ENCODE results near the gene PIP5K1B. TPM values are rescaled to one million over a fixed set of nuclear protein-coding genes. Genes with fewer than 3 reads are reported as not detected.

Gene PIP5K1B
- polyA plus RNA-seq, 1 donor (not counting 4 experiments of a cell fraction or from before 2014, with no cell fraction given), result not detected

- H3K4me1 ChIP-seq (ENCODE audit: control insufficient read depth, extremely low read depth, insufficient read depth, low read length), result no peaks in the 10 kb centered on the region
- no peaks in the 10 kb centered on the region for H4K20me1 ChIP-seq (ENCODE audit: control insufficient read depth, extremely low read depth, insufficient read depth, low read length)
- H3K36me3 ChIP-seq (ENCODE audit: control insufficient read depth in 2 of 2, extremely low read depth in 1 of 2, insufficient read depth in 2 of 2, low read length in 2 of 2), result no peaks in the 10 kb centered on the region
- no peaks in the 10 kb centered on the region for H3K27me3 ChIP-seq (ENCODE audit: control insufficient read depth, extremely low read depth, insufficient read depth, low read length)
- no peak overlapping the region for H3K27ac ChIP-seq (ENCODE audit: control insufficient read depth, insufficient read depth, low read length)
- no peak overlapping the region for H3K4me3 ChIP-seq (ENCODE audit: control insufficient read depth in 2 of 3, extremely low read depth in 1 of 3, insufficient read depth in 2 of 3, low read depth in 1 of 3, low read length in 3 of 3)
- no peaks in the 10 kb centered on the region for H3K79me2 ChIP-seq (ENCODE audit: control insufficient read depth, insufficient read depth, low read length)
- H3K4me2 ChIP-seq (ENCODE audit: control insufficient read depth, extremely low read depth, insufficient read depth, low read depth, low read length), result no peak overlapping the region
- no peak for DNase-seq (ENCODE audit: low read depth, low spot score)
- FAIRE-seq, result no peak
- no peaks in the 10 kb centered on the region for H3K9me3 ChIP-seq (ENCODE audit: control insufficient read depth, low read depth, low read length)
- no peak for TF ChIP-seq CTCF (optimal IDR thresholded peaks at IDR 0.05 in 1 of 3, IDR thresholded peaks at IDR 0.05 in 1 of 3, conservative IDR thresholded peaks at IDR 0.05 in 1 of 3; ENCODE audit: extremely low read depth in 1 of 3, insufficient read depth in 2 of 3, low read length in 3 of 3)
- no peak for TF ChIP-seq EZH2 (IDR thresholded peaks at IDR 0.05; ENCODE audit: low read length)
- dilution Hi-C loops (cut with MboI; ENCODE audit: extremely low pct_ligation_motif_present, low sequenced_read_pairs), result no loop called here
- no peak overlapping the region for H3K9ac ChIP-seq (ENCODE audit: control insufficient read depth, extremely low read depth, insufficient read depth, low read length)
- H3K9me1 ChIP-seq (ENCODE audit: control insufficient read depth, extremely low read depth, insufficient read depth, low read length), result no peaks in the 10 kb centered on the region
- no peak overlapping the region for H2AFZ ChIP-seq (ENCODE audit: control insufficient read depth, low read length)
Observed at GRCh38 chr9:68726489-68726888, 21.4 kb downstream of the PIP5K1B start.

GRCh38 chr9:68727636-68728035 is 22.6 kb downstream of the PIP5K1B start:
- TF ChIP-seq EZH2 (IDR thresholded peaks at IDR 0.05; ENCODE audit: low read length) (no peak), CTCF (optimal IDR thresholded peaks at IDR 0.05 in 1 of 3, IDR thresholded peaks at IDR 0.05 in 1 of 3, conservative IDR thresholded peaks at IDR 0.05 in 1 of 3; ENCODE audit: extremely low read depth in 1 of 3, insufficient read depth in 2 of 3, low read length in 3 of 3) (no peak)
- Histone ChIP-seq H3K4me2 (ENCODE audit: control insufficient read depth, extremely low read depth, insufficient read depth, low read depth, low read length) (no peak overlapping the region), H3K9ac (ENCODE audit: control insufficient read depth, extremely low read depth, insufficient read depth, low read length) (no peak overlapping the region), H3K9me3 (ENCODE audit: control insufficient read depth, low read depth, low read length) (no peaks in the 10 kb centered on the region), H3K79me2 (ENCODE audit: control insufficient read depth, insufficient read depth, low read length) (no peaks in the 10 kb centered on the region), H3K27me3 (ENCODE audit: control insufficient read depth, extremely low read depth, insufficient read depth, low read length) (no peaks in the 10 kb centered on the region), H3K4me1 (ENCODE audit: control insufficient read depth, extremely low read depth, insufficient read depth, low read length) (no peaks in the 10 kb centered on the region), H3K4me3 (ENCODE audit: control insufficient read depth in 2 of 3, extremely low read depth in 1 of 3, insufficient read depth in 2 of 3, low read depth in 1 of 3, low read length in 3 of 3) (no peak overlapping the region), H3K9me1 (ENCODE audit: control insufficient read depth, extremely low read depth, insufficient read depth, low read length) (no peaks in the 10 kb centered on the region), H4K20me1 (ENCODE audit: control insufficient read depth, extremely low read depth, insufficient read depth, low read length) (no peaks in the 10 kb centered on the region), H3K27ac (ENCODE audit: control insufficient read depth, insufficient read depth, low read length) (no peak overlapping the region), H3K36me3 (ENCODE audit: control insufficient read depth in 2 of 2, extremely low read depth in 1 of 2, insufficient read depth in 2 of 2, low read length in 2 of 2) (no peaks in the 10 kb centered on the region), H2AFZ (ENCODE audit: control insufficient read depth, low read length) (no peak overlapping the region)
- FAIRE-seq (no peak), DNase-seq (ENCODE audit: low read depth, low spot score) (no peak)
- dilution Hi-C loops (cut with MboI; ENCODE audit: extremely low pct_ligation_motif_present, low sequenced_read_pairs), result no loop called here
